MCF 10A (cell line): Measurements from ENCODE around the gene CD99. TPM values are rescaled to one million over a fixed set of nuclear protein-coding genes. Genes with fewer than 3 reads are reported as not detected.

Experiments used
- BruUV-seq: library from RNA; stranded (reverse); fragments of 400-500 nt; replicated peaks from 2 replicates; lab custom pipeline; 2021; lab: Mats Ljungman, UMichigan
- CTCF ChIA-PET: fragments of 300-600 bp; sonication (Branson Sonifier 250); formaldehyde crosslinking; extraction: SDS; loops from one replicate; lab custom pipeline; 2021; ENCODE audit warnings: antibody characterized with exemption, inconsistent platforms; lab: Yijun Ruan, JAX
- POLR2A ChIA-PET: fragments of 300-600, 350-650 bp; sonication (Branson Sonifier 250); formaldehyde crosslinking; extraction: SDS; loops from one replicate; lab custom pipeline; 2020; ENCODE audit warnings: antibody characterized with exemption, inconsistent platforms; lab: Yijun Ruan, JAX
- DNase-seq: peaks from one replicate; pipeline ENCODE4 v3.0.0-alpha.2; 2018; ENCODE audit not compliant: unreplicated experiment
- H3K27ac Mint-ChIP-seq: one replicate; pipeline ENCODE4 v1.8.0; 2022; ENCODE audit warnings: mild to moderate bottlenecking, low read depth, mixed read lengths; ENCODE audit not compliant: unreplicated experiment
- H3K27me3 Mint-ChIP-seq: one replicate; pipeline ENCODE4 v1.8.0; 2022; ENCODE audit warnings: mixed read lengths; ENCODE audit not compliant: insufficient read depth, unreplicated experiment
- H3K36me3 Mint-ChIP-seq: one replicate; pipeline ENCODE4 v1.8.0; 2022; ENCODE audit warnings: mild to moderate bottlenecking, moderate library complexity, mixed read lengths; ENCODE audit not compliant: insufficient read depth, unreplicated experiment
- H3K4me1 Mint-ChIP-seq: one replicate; pipeline ENCODE4 v1.8.0; 2022; ENCODE audit warnings: mixed read lengths; ENCODE audit not compliant: insufficient read depth, unreplicated experiment
- H3K4me3 Mint-ChIP-seq: one replicate; pipeline ENCODE4 v1.8.0; 2022; ENCODE audit warnings: mild to moderate bottlenecking, moderate library complexity, mixed read lengths; ENCODE audit not compliant: unreplicated experiment
- H3K9me3 Mint-ChIP-seq: one replicate; pipeline ENCODE4 v1.8.0; 2022; ENCODE audit warnings: mixed read lengths; ENCODE audit not compliant: unreplicated experiment
- CTCF ChIP-seq: fragments of 200-600 bp; IDR thresholded peaks from one replicate; pipeline ENCODE4 v1.8.0; 2022; ENCODE audit warnings: antibody characterized with exemption, mild to moderate bottlenecking; ENCODE audit not compliant: unreplicated experiment
- intact Hi-C: fragments of 100-400 bp; cut with micrococcal nuclease; formaldehyde crosslinking; loops from 2 replicates; pipeline ENCODE4 v1.14.1; 2022
- total RNA-seq: library from RNA; stranded (reverse); gene quantifications from 2 replicates; pipeline ENCODE4 v1.2.3, GENCODE V29; 2022

The CD99 gene
- total RNA-seq, 1 experiment from 2014 or later, result 176 TPM

GRCh38 chrX:2645563-2645962 is 45.5 kb upstream of the CD99 start:
- intact Hi-C loops, result no loop called here
- DNase-seq, result no peak
- Mint-ChIP-seq H3K27me3 (no peaks in the 10 kb centered on the region), H3K36me3 (peaks cover 6% of the 10 kb centered on the region), H3K9me3 (no peaks in the 10 kb centered on the region), H3K4me1 (no peaks in the 10 kb centered on the region), H3K4me3 (no peak overlapping the region), H3K27ac (no peak overlapping the region)
- no TSS peak for BruUV-seq
- no peak for TF ChIP-seq CTCF
- ChIA-PET CTCF (no interaction called here), POLR2A (no interaction called here)

GRCh38 chrX:2647627-2648026 is 43.5 kb upstream of the CD99 start:
- no peak overlapping the region for H3K27ac Mint-ChIP-seq
- H3K36me3 Mint-ChIP-seq, result peaks cover 6% of the 10 kb centered on the region
- no peak for TF ChIP-seq CTCF
- CTCF ChIA-PET, result no interaction called here
- POLR2A ChIA-PET, result no interaction called here
- H3K4me3 Mint-ChIP-seq, result no peak overlapping the region
- no peaks in the 10 kb centered on the region for H3K27me3 Mint-ChIP-seq
- no peaks in the 10 kb centered on the region for H3K4me1 Mint-ChIP-seq
- no TSS peak for BruUV-seq
- no peaks in the 10 kb centered on the region for H3K9me3 Mint-ChIP-seq
- intact Hi-C loops, result no loop called here
- DNase-seq, result no peak

- ChIA-PET CTCF (no interaction called here), POLR2A (no interaction called here)
- no TSS peak for BruUV-seq
- Mint-ChIP-seq H3K27ac (no peak overlapping the region), H3K4me3 (no peak overlapping the region), H3K27me3 (no peaks in the 10 kb centered on the region), H3K4me1 (no peaks in the 10 kb centered on the region), H3K9me3 (no peaks in the 10 kb centered on the region), H3K36me3 (no peaks in the 10 kb centered on the region)
- DNase-seq, result no peak
- no peak for TF ChIP-seq CTCF
- intact Hi-C loops, result no loop called here
Observed at GRCh38 chrX:2650037-2650436, 41.1 kb upstream of the CD99 start.

- ChIA-PET POLR2A (no interaction called here), CTCF (no interaction called here)
- Mint-ChIP-seq H3K4me3 (no peak overlapping the region), H3K9me3 (no peaks in the 10 kb centered on the region), H3K27ac (no peak overlapping the region), H3K4me1 (no peaks in the 10 kb centered on the region), H3K27me3 (no peaks in the 10 kb centered on the region), H3K36me3 (no peaks in the 10 kb centered on the region)
- intact Hi-C loops, result no loop called here
- DNase-seq, result no peak
- no peak for TF ChIP-seq CTCF
- no TSS peak for BruUV-seq
Observed at GRCh38 chrX:2650865-2651264, 40.2 kb upstream of the CD99 start.
